ENCODE results near the gene CXCL16.

Gene CXCL16

GRCh38 chr17:4769628-4770027, 29.9 kb upstream of the CXCL16 start:
- DNase-seq (ENCODE audit: low read depth), result no peak
- TF ChIP-seq, protein P1, sequence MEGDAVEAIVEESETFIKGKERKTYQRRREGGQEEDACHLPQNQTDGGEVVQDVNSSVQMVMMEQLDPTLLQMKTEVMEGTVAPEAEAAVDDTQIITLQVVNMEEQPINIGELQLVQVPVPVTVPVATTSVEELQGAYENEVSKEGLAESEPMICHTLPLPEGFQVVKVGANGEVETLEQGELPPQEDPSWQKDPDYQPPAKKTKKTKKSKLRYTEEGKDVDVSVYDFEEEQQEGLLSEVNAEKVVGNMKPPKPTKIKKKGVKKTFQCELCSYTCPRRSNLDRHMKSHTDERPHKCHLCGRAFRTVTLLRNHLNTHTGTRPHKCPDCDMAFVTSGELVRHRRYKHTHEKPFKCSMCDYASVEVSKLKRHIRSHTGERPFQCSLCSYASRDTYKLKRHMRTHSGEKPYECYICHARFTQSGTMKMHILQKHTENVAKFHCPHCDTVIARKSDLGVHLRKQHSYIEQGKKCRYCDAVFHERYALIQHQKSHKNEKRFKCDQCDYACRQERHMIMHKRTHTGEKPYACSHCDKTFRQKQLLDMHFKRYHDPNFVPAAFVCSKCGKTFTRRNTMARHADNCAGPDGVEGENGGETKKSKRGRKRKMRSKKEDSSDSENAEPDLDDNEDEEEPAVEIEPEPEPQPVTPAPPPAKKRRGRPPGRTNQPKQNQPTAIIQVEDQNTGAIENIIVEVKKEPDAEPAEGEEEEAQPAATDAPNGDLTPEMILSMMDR (IDR thresholded peaks at IDR 0.05; ENCODE audit: control insufficient read depth, extremely low read depth, insufficient read depth), result no peak

GRCh38 chr17:4768298-4768697, 28.6 kb upstream of the CXCL16 start:
- no peak overlapping the region for H3K4me3 ChIP-seq (ENCODE audit: low read depth, low read length)
- TF ChIP-seq, protein P1 (IDR thresholded peaks at IDR 0.05; ENCODE audit: control insufficient read depth, extremely low read depth, insufficient read depth), result no peak
- no peak for DNase-seq (ENCODE audit: low read depth)

More at GRCh38 chr17:4769628-4770027, 29.9 kb upstream of the CXCL16 start:
- no peak overlapping the region for H3K4me3 ChIP-seq (ENCODE audit: low read depth, low read length)

DNA sequence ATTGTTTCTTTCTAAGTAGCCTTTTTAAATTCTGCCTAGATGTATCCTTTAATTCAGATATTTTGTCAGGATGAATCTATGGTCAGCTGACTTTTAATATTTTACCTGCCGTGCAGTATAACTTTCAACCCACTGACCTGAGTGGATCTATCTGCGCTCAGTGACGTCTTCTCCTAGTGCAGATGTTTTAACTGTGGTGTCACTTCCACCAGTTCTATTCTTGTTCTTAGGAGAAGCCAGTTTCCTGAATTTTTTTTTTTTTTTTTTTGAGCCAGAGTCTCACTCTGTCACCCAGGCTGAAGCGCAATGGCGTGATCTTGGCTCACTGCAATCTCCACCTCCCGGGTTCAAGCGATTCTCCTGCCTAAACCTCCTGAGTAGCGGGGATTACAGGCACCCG, 27.0 kb upstream of the CXCL16 start:
- no peak for DNase-seq (ENCODE audit: low read depth)
- no peak overlapping the region for H3K4me3 ChIP-seq (ENCODE audit: low read depth, low read length)
- TF ChIP-seq, protein P1 (IDR thresholded peaks at IDR 0.05; ENCODE audit: control insufficient read depth, extremely low read depth, insufficient read depth), result no peak

DNA sequence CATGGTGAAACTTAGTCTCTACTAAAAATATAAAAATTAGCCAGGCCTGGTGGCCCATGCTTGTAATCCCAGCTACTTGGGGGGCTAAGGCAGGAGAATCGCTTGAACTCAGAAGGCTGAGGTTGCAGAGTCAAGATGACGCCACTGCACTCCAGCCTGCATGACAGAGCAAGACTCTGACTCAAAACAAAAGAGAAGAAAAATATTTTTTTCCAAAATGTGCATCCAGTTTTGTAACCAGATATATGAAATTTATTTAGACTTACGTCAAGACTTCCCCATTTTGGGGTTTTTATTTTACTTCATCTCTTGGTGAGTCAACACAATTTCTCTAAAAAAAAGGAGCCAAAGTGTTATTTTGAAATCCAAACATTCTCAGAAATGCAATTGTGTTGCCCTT, 26.5 kb upstream of the CXCL16 start:
- TF ChIP-seq, protein P1 (IDR thresholded peaks at IDR 0.05; ENCODE audit: control insufficient read depth, extremely low read depth, insufficient read depth), result no peak
- no peak overlapping the region for H3K4me3 ChIP-seq (ENCODE audit: low read depth, low read length)
- DNase-seq (ENCODE audit: low read depth), result no peak

DNA sequence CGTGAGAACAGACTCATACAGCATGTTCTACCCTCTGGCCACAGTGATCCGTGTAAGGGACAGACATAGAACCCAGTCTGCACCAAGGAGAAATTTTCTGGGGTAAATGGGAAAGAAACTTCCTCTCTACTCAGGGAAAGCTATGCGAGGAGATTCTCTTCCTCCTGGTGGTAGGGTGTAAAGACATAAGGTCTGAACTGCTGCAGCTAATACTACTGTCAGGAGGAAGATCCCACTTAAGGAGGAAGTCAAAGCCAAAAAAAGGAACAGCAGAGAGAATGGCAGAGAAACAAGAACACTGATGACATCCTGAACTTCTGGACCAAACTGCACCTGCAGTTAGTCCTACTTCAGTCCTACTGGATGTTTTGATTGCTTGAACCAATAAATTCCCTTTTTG, 24.9 kb upstream of the CXCL16 start:
- TF ChIP-seq, protein P1 (IDR thresholded peaks at IDR 0.05; ENCODE audit: control insufficient read depth, extremely low read depth, insufficient read depth), result no peak
- no peak for DNase-seq (ENCODE audit: low read depth)

DNA sequence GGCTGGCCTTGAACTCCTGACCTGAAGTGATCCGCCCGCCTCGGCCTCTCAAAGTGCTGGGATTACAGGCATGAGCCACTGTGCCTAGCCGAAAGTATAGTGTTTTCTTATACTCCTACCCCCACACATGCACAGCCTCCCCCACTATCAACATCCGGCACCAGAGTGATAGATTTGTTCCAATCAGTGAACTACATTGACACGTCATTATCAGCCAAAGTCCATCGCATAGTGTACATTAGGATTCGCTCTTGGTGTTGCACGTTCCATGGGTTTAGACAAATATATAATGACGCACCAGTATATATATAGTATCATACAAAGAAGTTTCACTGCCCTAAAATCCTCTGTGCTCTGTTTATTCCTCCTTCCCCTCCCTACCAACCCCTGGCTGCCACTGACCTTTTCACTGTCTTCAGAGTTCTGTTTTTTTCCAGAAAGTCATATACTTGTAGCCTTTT, 20.1 kb upstream of the CXCL16 start:
- H3K4me3 ChIP-seq (ENCODE audit: low read depth, low read length), result no peak overlapping the region
- no peak for DNase-seq (ENCODE audit: low read depth)
- TF ChIP-seq, protein P1 (IDR thresholded peaks at IDR 0.05; ENCODE audit: control insufficient read depth, extremely low read depth, insufficient read depth), result no peak

More for the DNA sequence above, 24.9 kb upstream of the CXCL16 start:
- H3K4me3 ChIP-seq (ENCODE audit: low read depth, low read length), result no peak overlapping the region

DNA sequence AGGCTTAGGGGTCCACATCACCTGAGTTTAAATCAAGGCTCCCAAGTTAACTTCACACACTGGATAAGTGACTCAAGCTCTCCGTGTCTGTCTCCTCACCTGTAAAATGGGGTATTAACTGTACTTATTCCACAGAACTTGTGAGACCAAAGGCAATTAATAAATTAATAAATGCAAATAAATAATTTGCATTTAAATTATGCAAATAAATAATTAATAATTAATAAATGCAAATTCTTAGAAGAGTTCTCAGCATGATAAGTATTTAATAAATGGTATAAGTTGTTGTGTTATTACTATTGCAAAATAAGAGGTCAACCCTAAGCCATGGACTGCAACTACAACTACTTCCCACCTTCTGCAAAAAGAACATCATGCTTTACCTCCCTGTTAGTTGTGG, 13.7 kb upstream of the CXCL16 start:
- no peak overlapping the region for H3K4me3 ChIP-seq (ENCODE audit: low read depth, low read length)
- DNase-seq (ENCODE audit: low read depth), result no peak
- TF ChIP-seq, protein P1 (IDR thresholded peaks at IDR 0.05; ENCODE audit: control insufficient read depth, extremely low read depth, insufficient read depth), result no peak
